NCI-H748 (cell line): ENCODE results near the gene DERL2.

ENCODE experiments used
- DNase-seq: peaks from one replicate; lab custom pipeline; 2025; ENCODE audit not compliant: unreplicated experiment; lab: John Stamatoyannopoulos, UW

The DERL2 gene

DNA sequence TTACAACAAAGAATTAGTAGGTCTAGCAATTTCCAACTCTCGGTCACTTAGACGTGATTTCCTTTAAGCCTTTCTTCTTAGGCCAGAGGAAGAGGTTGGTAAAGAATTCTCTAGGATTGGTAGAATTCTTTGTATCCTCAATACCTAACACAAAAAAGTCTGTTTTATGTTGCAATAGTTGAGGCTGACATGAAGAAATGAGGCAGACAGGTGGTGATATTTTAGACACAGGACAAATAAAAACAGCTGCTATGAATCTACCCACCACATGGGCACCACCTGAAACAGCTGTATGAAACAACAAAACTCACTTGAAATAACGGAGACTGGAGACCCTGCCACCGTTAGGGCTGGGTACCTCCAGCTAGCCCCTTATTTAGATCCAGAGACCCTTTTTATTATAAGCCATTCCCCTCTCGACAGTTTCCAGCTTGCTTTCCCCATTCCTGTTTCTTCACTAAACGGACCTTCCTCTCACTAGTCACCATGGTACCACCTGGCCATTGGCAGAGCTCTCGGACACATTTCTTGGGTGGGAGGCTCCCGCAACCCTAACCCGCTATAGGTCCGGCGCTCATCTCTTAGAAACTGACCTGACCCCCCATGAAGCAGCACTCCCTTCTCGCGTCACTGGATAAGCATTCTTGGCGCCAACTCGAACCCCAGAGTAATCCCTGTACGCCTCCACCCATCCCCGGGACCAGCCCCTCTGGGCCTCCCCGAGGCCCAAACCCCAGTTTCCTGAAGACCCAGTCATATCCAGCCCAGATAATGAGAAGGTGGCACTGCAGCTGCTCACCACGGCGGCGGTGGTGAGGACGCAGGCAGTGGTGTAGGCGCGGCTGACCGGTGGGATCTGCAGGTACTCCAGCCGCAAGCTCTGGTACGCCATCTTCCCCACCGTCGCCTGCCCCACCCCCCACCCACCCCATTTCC lies at the start of gene DERL2:
Gene DERL2 (minus strand): TSS at position 909 of the 936 bp plus-strand sequence. CDS start 17 bp downstream, at position 892.
- peak; percentile 80 for DNase-seq

DNA sequence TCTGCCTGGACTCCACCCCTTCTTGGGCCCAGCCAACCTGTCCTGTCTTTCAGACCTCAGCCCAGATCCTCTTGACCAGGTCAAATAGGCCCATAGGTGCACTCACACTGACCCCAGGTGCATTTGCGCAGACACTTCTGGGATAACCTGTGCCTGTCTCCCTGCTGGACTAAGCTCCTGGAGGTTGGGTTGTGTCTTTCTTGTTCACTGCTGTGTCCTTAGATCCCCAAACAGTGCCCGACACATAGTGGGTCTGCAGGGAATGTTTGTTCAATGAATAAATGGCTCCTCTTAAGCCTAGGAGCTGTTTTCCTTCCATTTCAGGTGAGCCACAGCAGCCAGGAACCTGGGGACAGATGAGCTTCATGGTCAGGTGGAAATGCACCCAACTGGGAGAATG lies 49.5 kb upstream of the DERL2 start:
- DNase-seq: no peak

DNA sequence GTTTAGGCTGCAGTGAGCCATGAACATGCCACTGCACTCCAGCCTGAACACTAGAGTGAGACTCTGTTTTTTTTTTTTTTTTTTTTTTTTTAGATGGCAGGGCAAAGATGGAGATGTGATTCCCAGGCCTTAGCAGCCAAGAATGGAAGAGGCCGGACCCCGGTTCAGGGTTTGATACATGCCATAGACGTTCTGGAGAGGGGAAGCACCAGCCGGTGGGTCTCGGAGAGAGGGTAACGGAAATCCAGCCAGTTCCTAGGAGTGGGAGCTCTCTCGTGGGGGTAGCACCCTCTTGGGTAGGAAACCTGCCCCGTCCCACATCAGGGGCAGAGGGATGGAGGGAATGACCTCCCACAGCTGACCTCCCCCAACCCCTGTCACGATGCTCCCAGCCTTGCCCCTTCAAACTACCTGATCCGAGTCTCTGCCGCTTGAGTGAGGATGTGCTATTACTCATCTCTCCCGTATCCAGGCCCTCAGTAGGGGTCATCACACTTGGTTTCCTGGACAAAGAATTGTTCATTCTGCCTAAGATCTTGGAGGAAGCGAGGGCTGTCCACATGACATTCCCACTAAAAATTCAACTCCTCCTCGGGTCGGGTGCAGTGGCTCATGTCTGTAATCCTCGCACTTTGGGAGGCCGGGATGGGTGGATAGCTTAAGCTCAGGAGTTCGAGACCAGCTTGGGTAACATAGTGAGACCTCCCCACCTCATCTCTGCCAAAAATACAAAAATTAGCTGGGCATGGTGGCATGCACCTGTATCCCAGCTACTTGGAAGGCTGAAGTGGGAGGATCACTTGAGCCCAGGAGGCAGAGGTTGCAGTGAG lies 47.7 kb upstream of the DERL2 start:
- no peak for DNase-seq

DNA sequence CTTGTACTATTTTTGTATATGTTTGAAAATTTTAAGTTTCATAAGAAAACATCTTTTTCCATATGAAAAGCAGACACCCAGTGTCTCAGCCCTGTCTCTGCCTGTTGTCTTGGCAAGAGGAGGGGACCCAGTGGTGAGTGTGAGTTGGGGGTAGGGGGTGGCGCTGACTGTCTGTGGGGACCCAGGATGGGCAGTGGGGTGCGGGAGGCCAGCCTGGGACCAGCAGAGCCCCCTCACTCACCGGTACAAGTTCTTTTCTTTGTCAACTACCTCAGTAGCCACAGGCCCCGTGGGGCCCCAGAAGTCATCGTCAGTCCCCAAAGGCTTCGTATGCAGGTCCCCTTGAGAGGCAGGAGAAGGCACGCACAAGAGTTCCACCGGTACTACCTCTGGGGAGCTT lies 46.6 kb upstream of the DERL2 start:
- no peak for DNase-seq

DNA sequence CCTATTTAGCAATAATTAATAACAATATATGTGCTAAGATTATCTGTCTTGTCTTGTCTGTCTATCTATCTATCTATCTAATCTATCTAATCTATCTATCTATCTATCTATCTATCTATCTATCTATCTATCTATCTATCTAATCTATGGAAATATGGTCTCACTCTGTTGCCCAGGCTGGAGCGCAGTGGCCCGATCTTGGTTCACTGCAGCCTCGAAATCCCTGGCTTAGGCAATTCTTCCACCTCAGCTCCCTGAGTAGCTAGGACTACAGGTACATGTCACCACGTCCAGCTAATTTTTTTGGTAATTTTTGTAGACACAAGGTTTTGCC lies 45.1 kb upstream of the DERL2 start:
- DNase-seq: no peak

DNA sequence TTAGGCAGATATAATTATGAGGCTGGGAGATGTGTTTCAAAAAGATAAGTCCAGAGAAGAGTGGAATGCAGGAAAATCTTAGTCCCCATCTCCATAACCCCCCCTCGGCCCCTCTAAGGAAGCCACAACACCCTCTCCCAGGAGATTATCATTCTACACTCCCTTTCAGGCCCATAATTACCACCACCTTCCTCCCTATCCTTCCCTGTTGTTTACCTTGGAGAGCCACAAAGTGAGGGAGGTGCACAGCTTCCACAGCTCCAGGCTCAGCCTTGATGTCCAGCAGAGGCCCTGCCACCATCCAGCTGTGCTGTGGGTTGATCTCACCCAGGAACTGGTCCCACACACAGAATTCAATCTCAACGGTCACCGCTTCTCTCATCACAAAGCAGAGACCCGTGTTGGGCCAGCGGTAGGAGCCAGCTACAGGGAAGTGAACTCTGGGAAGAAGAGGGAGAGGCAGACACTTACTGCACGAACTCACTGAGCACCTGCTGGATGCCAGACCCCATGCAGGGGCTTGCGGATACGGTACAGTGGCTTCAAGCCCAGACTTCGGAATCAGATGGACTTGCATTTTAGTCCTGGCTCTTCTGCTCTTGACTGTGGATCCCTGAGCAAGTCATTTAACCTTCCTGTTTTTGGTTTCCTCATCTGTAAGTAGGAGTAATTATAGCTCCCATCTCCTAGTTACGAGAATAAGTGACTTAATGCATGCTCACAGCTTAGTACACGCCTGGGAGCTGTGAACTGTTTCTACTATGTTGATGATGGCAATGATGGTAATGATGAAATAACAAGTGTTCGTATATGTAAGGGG lies 44.5 kb upstream of the DERL2 start:
- DNase-seq: no peak

DNA sequence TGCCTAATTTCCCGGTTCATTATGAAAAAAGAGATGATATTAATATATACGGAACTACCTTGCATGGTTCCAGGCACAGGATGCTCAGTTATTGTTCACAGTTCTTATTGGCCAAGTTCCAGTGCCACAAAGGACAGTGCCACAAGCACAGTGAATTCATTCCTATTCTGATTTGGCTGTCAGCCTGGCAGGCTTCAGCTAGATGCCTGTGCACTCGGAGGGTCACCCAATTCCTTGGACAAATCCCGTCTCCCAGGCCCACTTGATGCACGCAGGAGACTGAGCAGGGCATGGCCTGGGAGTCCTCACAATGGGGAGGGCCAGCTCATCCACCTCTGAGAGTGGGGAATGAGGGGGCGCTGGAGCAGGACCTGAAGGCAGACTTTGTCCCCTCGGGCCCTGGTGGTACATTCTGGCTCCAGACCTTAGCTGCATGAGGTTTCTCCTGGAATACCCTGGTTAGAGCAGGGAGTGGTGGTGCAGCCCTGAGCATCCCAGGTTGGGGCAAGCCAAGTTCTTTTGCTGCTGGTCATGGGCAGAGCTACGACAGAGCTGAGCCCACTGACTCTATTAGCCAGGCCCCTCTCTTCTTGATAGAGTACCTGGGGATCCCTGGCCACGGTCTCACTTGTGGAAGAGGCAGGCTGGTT lies 41.7 kb upstream of the DERL2 start:
- DNase-seq: no peak

DNA sequence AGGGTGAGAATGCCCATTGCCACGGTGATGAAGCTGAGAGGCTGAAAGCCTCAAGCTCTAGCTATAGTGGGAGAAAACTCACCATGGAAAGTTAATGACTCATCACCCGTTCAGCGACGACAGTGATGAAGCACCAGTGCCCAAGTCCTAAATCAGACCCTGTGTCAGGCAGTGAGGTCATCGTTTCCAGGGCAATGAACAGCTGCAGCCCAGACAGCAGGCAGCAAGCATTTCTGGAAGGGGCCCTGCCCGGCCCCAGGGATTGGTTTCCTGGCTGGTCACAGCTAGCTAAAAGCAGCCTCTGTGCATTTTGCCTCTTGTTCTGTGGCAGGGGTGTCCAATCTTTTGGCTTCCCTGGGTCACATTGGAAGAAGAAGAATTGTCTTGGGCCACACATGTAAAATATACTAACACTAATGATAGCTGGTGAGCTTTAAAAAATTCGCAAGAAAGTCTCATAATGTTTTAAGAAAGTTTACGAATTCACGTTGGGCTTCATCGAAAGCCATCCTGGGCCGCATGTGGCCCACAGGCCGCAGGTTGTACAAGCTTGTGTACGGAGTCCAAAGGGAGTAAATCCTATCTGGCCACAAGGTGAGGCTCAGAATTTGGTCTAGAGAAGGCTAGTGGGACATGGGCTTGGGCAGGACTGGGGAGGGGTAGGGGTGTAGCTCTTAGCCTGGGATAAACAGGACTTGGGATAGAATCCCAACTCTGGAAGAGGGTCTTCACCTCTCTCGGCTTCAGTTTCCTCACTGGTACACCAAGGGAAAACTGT lies 41.0 kb upstream of the DERL2 start:
- DNase-seq: peak; percentile 45

DNA sequence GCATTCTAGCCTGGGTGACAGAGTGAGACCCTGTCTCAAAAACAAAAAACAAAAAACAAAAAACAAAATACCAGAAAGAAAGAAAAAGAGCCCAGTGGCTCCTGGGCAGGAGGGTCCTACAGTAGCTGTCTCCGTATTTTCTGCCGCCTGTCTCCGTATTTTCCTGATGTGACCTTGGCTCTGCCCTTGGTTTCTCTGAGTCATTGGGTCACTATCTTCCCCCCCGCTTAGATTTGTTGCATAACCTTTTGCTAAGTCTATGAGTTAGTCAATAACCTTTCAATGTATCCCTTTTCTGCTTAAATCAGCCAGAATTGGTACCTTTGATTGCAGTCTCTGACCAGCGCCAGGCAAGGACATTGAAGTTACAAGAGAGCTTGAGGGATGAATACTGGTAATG lies 37.3 kb upstream of the DERL2 start:
- DNase-seq: no peak

DNA sequence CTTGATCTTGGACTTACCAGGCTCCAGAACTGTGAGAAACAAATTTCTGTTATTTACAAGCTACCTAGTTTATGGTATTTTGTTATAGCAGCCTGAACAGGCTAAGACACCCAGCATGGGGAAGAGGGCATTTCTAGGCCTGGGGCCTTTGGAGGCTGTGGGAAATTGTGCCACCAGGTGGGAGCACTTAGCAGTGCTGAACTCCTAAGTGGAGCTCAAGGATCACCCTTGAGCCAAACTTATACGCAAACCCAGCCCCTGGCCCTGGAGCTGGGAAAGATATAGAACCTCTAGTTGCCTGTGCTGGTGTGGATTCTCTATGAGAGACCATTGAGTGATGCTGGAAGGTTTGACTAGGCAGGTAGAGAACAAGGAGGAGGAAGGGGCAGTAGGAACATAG lies 36.5 kb upstream of the DERL2 start:
- no peak for DNase-seq

DNA sequence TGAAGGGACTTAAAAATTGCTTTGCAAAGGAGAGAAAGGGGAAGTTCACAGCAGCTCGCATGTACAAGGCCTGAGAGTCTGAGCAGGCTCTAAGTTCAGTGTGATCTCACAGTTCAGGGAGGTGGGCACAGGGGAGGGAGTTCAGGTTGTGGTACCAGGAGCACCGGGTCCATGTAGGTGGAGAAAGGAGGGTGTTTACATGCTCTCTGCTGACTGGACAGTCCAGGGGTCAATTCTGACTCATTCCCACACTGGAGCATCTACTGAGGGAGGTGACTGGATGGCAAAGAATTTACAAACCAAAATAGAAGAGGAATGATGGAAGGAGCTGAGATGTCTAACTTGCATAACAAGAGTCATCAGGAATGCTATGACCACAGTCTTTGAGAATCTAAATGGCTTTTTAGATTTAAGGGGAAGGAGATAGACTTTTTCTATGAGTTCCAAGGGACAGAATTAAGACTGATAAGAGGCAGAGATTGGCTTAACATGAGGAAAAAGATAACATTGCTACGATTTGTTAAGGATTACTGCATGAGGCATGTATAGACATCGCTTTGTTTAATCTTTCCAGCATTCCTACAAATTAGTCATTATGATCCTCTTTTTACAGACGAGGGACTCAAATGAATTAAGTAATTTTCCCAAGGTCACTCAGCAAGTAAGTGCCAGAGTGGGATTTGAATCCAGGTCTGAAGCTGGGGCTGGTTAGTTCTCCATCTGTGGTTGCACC lies 30.2 kb upstream of the DERL2 start:
- no peak for DNase-seq

DNA sequence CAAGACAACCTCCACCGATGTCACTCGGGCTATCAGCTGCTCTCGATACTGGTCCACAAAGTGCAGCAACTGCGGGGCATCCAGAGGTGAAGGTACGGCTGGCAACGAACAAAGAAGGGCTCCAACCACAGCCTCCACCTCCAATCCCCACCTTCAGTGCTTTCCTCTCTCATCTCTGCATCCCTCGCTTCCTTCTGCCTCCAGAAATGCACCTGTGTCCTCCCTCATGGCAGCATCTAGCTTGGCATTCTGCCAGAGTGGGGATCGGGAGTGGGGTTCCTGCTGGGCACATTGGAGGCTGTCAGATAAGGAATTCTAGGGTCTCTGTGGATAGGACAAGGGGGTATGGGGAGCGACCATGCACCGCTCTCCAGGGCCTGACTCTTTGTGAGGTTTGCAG lies 29.0 kb upstream of the DERL2 start:
- no peak for DNase-seq

DNA sequence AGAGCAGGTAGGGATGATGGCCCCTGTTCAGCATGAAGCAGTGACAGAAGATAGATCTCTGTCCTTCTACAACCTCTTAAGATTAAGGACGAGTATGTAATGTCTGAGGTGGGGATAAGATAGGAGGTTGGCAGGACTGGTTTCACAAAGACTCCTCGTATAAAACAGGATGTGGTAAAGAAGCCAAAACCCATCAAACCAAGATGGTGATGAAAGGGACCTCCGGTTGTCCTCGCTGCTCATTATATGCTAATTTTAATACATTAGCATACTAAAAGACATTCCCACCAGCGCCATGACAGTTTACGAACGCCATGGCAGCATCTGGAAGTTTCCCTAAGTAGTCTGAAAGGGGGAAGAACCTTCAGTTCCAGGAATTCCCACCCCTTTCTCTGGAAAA lies 27.6 kb upstream of the DERL2 start:
- DNase-seq: no peak

DNA sequence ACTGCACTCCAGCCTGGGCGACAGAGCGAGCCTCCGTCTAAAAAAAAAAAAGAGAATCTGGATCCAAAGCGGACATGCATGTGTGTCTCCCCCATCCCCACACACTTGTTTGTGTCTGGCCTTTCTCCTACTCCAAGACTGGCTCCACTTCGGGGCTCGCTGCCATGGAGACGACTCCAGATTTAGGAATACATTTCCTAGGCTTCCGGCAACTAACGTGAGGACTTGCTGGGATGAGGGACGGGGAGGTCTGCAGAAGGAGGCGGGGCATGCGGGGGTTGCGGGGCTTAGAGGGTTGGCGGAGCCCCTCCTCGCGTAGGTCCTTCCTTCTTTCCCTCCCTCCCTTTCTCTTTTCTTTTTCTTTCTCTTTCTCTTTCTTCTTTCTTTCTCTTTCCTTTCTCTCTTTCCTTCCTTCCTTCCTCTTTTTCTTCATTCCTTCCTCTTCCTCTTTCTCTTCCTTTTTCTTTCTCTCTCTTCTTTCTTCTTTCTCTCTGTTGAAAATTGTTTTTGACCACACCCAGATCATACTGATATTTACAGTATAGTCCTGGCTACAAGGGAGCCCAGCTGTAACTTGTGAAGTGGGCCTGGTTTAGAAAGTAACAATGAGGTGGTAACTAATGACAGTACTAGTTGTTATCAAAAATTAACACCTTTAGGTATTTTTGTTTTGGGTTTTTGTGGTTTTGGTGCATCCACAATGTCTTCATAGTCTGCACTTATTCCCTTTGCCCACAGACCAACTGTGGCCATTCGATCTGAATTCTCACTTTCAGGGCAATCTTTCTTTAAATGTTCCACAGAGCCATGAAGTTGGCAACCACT lies 25.6 kb upstream of the DERL2 start:
- no peak for DNase-seq

DNA sequence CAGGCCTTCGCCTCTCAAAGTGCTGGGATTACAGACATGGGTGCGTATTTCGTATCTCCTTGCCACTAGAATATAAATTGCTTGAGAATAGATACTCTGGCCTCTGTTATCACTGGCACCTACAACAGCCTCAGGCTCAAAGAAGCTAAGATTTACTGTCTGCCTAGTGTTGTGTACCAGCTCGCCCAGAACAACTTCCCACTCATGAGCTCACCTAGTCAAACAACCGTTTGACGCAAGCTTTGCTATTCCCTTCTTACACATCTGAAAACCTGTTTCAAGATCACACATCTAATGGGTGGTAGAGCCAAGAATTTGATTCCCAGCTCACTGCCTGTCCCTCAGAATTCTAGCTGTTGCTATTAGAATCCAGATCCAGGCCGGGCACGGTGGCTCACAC lies 24.8 kb upstream of the DERL2 start:
- DNase-seq: no peak

DNA sequence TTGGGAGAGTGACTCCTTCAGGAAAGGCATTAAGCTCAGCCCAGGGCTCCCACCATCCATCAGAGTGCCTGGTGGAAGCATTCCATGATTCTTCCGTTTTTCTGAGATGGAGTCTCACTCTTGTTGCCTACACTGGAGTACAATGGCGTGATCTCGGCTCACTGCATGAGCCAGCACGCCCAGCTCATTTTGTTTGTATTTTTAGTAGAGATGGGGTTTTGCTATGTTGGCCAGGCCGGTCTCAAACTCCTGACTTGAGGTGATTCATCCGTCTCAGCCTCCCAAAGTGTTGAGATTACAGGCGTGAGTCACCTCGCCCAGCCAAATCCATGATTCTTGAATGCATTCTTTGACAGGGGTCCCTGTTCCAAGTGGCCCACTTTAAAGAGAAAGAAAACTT lies 23.5 kb upstream of the DERL2 start:
- DNase-seq: no peak

DNA sequence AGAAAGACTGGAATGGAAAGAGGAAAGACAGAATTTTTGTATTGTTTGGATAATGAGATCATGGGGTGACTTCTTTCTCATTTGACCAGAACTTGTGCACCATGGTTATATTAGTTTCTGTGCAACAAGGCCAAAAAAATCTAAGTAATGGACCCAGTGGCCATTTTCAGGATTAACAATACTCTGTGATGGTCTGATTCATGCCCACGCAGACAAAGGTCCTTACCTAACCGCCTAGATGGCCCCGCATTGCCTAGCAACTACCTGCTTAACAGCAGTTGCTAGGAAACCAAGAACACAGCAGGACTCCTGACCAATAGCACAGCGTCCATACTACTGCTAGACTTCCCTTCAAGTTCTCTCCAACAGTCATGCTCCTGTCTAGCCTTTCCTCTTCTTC lies 22.8 kb upstream of the DERL2 start:
- DNase-seq: peak; percentile 99

DNA sequence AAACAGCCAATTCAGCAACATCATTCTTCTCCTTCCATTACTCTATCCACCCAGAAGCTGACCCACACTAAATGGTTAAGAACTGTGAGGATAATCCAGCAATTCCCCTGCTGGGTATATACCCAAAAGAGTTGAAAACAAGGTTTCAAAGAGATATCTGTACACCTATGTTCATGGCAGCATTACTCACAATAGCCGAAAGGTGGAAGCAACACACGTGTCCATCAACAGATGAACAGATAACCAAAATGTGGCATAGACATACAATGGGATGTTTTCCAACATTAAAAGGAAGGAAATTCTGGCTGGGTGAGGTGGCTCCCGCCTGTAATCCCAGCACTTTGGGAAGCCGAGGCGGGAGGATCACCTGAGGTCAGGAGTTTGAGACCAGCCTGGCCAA lies 20.3 kb upstream of the DERL2 start:
- no peak for DNase-seq

DNA sequence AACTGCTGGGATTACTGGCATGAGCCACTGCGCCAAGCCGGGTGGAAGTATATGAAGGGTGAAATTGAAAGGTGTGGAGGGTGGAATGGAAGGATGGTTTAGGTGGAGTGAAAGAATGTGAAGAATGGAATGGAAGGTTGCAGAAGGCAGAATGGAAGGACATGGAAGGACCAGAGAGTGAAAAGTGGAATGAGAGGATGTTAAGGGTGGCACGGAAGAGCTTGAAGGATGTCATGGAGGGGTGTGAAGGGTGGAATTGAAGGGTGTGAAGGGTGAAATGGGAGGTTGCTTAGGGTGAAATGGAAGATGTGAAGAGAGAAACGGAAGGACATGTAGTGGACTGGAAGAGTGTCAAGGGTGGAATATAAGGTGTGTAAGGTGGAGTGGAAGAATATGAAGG lies 16.6 kb upstream of the DERL2 start:
- DNase-seq: no peak
